HG03095 (cell line): Measurements from ENCODE around the gene CCDC93.
A peak's percentile ranks its signal among the peaks of the same experiment; 100 is the strongest.

Experiments used
- ATAC-seq: cut with Tn5 transposase; IDR thresholded peaks from one replicate; pipeline ENCODE4 v1.9.1; 2021; ENCODE audit warnings: moderate library complexity; ENCODE audit not compliant: unreplicated experiment

CCDC93 gene, protein sequence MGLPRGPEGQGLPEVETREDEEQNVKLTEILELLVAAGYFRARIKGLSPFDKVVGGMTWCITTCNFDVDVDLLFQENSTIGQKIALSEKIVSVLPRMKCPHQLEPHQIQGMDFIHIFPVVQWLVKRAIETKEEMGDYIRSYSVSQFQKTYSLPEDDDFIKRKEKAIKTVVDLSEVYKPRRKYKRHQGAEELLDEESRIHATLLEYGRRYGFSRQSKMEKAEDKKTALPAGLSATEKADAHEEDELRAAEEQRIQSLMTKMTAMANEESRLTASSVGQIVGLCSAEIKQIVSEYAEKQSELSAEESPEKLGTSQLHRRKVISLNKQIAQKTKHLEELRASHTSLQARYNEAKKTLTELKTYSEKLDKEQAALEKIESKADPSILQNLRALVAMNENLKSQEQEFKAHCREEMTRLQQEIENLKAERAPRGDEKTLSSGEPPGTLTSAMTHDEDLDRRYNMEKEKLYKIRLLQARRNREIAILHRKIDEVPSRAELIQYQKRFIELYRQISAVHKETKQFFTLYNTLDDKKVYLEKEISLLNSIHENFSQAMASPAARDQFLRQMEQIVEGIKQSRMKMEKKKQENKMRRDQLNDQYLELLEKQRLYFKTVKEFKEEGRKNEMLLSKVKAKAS

DNA sequence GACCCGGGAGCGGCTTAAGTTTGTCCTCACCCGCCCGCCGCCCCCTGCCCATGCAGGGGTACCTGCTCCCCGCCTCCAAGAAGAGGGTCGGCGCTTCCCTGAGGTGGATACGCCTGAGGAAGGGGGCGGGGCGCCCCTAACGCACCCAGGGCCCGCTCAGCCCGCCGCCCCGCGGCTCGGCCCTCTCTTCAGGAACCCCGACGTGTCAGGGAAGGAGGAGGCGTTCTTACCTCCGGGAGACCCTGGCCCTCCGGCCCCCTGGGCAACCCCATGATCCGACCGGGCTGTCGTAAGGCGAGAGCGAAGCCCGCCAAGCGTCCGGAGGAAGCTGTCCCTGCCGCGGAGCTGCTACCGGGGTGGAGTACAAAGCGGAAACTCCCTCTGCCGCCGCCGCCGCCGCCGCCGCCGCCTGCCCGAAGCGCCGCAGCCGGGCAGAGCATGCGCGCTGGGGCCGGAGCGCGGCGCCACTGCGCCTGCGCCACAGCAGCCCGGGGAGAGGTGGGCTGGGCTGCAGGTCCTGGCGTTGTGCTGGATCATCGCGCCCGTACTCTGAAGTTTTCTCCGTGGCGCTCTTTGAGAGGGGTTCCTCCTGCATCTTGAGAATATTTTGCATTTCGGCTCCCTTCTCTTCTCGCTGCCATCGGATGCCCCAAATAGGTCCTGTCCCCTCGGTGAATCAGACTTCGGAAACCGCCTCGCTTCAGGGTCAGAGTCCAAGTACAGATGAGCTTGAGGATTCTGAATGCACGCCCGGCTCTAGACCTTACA is at the start of gene CCDC93:
TSS of gene CCDC93 (minus strand) at position 347 of the 768 bp plus-strand sequence. CDS start at position 272, 75 bp downstream.
- ATAC-seq = peak; percentile 88

DNA sequence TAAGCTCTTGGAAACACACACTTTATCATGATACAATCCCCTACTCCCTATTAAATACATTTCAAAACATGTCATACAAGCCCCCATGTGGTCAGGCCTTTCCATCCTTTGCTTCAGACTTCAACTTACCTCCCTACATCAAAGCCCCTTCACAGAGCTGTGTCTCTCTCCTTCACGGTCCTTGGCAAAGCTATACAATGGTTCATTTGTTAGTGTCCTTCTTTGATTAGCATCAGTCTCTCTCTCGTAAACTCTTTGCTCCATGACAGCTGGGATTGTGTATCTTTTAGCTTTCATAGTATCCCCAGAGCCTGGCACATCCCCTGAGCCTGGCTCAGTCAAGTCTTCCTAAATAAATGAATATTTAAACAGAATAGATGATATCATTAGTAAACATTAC is 48.8 kb upstream of the CCDC93 start:
- no peak for ATAC-seq

DNA sequence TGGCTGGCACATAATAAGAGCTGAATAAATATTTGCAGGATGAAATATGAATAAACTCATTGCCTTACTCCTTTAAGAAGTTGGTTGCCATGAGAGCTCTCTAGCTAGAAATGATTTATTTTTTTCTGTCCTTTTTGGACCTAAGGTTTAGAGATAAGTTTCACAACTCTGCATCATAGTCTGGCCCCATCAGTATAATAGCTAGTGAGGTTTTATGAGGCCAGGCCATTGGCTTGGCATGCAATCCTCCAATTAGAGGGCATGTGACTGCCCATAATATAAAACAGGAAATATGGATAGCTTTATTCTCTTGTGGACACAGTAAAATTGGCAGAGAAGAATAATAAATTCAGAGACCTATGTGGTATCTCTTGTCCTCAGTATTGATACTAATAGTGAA is 48.2 kb upstream of the CCDC93 start:
- ATAC-seq = no peak

DNA sequence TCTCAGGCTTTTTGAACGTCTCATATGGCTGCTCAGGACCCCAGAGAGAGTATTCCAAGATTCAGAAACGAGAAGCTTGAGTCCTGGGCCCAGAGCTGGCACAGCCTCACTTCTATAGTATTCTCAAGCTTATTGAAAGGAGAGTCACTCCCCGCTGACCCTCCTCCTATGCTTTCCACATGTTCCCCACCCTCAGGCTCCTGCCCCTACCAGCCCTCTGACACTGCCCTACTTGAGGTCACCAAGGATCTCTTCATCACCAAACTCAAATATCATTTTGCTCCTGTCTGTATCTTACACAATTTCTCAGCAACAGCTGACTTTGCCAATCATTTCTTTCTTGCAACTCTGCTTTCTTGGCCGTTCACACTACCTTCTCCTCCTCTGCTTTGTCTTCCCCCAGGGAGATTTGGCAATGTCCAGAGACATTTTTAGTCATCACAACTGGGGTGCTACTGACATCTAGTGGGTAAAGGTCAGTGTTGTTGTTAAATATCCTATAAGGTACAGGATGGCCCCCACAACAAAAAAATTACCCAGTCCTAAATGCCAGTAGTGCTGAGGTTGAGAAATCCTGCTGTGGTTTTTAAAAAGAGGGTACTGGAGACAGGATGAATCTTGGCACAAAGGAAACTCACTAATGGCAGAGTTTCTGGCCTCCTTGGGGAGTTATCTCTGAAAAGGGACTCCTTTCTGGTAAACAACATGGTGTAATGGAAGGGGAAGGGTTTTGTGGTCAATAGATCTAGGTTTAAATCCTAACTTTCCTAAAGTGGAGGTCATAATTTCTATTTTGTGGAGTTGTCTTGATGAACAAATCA is 47.5 kb upstream of the CCDC93 start:
- peak; percentile 77 for ATAC-seq

DNA sequence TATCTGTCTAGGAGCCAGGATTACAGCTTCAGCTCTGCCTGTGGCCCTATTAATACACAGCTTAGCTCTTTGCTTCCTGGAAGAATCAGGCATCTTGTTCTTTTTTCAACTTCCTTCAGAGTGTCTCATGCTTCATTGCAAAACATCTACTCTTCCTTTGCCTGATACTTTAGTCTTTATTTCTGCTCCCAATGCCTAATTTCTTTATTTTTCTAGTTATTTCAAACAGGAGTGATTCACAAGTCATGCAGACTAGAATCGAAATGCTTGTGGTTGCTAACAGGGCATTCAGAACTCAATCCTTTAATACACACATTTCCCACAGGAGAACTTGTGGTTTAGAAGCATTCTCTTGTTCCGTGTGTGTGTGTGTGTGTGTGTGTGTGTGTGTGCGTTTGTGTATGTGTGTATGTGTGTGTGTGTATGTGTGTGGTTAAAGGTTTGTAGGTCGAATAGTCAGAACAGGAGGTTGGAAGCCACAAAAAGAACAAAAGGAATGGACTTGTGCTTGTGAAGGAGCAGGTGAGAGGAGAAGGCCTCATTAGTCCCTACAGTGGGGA is 46.1 kb upstream of the CCDC93 start:
- no peak for ATAC-seq

DNA sequence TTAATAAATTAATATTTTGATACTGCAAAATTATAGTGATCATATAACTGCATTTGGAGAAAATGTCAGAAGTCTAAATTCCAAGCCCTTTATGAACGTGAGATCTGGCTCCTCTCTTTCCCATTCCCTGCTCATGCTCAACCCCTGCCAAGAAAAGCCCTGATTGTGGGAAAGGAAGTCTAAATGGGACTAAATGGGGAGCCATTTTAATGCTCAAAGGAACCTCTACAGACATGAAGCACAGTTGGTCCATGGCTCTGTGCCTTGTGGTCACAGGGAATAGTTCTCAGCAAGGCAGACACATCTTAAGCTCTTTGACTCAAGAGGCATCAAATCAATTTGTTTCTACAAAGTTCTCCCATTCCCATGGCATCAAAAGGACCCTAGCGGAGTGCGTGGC is 45.1 kb upstream of the CCDC93 start:
- no peak for ATAC-seq

DNA sequence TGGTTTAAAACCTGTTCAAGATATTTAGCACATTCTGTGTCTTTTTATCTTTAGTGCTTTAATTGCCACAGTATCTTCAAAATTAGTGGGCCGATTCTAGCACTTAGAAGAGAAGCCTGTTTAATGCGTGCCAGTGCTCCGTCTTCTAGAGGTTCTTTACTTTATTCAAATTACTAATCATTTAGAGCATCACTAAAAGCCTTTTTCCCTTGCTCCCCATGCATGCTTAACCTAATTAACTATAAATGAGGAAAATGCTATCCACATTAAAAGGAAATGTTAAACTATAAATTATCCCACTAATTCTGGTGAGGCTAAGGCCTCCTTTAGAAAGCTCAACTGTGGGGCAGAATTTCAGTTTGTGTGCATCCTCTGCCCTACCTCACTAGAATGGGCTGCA is 42.9 kb upstream of the CCDC93 start:
- ATAC-seq = no peak

DNA sequence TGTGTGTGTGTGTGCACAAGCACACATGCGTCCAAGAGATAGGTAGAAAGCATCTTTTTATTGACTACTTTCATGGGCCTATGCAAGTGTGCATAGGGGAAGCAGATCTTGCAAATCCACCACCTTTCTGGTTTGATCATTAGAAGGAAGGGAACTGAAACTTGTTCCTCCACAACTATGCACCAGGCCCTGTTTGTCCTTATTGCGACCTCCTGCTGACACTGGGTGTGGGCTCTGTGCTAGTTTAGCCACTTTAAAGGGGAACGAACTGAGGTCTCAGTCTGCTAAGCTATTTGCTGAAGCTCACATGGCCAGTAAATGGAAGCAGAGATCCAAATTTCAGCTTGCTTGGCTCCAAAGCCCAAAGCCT is 42.3 kb upstream of the CCDC93 start:
- peak; percentile 86 for ATAC-seq

DNA sequence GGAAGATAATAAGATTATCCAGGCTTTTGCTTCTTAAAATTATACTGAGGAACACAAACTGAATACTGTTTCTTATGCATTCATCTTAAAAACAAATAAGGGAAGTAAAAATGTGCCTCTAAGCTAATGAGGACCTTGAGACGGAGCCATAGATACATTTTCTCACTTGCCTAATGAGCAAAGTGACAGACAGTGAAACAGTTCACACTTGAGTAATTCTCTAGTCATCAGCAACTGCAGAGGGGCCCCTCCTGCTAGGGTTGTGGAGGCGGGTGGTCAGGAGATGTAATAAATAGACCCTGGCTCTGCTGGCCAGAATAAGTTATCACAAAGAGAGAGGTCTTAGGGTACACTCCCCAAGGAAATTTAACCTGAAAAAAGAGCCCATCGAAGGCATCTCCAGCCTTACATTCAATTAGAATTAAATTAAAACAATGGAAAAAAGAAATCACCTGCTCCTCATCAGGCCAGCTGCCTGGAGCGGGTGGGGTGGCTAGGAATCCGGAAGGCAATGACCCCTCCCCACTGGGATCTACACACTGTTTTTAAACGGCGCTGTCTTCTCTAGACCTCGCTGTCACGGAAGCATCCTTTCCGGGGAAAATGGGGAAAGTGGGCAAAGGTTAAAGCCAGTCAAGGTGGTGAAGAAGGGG is 41.8 kb upstream of the CCDC93 start:
- peak; percentile 86 for ATAC-seq

DNA sequence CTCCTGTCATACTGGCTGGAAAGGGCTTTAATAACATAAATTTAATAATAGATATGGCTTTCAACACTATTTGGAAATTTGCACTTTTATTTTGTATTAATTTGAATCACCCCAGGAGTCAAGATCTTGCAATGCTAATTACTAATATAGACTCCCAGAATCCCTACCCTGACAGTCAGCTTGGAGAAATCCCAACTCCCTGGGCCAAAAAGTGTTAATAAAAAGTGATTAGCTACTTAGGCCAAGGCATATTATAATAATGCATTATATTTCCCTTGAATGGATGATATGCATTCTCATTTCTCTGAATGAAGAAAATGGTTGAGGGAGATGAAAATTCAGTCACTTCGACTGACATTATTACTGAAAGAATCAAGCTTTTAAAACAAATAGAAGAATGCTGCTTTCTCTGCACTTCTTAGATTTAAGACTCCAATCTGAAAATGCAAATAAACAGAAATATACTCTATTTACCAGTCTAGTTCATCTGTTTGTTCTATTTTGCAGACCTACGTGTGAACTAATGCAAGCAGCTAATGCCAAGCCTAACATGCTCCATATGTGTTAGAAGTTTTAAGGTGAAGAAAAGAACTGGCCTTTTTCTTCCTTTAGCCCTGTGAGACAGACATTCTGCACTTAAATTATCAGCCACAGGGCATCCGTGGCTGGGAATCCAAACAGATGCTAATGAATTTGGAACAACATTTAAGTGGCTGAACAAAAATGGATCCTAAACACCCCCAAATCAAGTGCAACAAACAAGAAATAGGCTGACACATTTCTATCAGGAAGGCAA is 40.5 kb upstream of the CCDC93 start:
- no peak for ATAC-seq

DNA sequence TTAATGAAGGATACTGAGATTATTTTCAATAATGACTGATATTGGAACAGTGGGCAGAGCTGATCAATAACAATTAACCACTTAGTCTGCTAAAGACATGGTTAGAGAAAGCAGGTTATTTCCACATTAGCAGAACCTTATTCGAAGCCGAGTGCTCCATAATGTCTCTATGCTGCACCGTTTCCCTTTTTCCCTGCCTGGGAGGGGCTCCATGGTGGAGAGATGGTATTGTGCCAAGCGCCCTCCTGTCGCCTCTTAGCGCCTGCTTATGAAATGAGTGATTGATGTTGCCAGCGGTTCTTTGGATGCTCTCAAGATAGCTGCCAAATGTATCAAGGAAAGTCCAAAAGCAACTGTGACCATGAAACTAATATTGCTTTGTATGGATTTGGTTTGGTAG is 39.8 kb upstream of the CCDC93 start:
- no peak for ATAC-seq

DNA sequence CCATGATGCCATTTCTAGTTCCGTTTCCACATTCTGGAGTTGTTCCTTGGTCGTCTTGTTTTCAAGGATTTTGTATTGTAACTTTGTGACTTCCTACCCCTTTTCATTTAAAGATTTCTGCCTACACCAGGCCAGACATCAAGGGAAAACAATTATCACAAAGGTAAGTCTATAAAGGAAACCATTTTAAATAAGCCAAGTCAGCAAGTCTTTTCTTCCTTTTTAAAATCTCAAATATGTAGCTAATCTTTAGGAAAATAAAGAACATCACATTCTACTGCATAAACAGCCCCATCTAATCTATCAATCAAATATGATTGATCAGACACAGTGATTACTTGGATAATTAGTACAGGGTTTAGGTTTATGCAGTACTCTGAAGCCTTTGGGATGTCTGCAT is 38.6 kb upstream of the CCDC93 start:
- no peak for ATAC-seq

DNA sequence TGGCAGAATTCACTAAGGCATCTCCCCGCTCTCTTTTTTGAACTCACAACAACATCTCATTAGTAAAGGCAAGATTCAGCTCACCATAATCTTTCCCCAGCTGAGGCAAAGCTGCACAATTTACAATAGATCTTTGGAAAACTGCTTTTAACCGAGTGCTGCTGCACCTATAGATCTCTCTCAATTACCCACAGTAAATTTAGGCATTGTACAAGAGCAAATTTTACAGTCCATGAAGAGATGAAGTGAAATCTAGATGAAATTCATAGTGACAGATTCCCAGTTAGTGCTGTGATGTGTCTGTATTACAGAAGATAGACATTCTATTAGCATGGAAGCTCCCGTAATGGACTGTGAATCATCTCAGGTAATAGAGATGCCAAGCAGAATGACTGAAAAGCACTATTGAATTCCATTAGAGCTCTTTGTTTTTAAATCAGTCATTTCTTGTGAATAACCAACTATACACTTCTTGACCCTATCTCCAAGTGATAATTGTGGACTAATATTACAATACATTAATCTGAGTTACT is 38.0 kb upstream of the CCDC93 start:
- no peak for ATAC-seq

DNA sequence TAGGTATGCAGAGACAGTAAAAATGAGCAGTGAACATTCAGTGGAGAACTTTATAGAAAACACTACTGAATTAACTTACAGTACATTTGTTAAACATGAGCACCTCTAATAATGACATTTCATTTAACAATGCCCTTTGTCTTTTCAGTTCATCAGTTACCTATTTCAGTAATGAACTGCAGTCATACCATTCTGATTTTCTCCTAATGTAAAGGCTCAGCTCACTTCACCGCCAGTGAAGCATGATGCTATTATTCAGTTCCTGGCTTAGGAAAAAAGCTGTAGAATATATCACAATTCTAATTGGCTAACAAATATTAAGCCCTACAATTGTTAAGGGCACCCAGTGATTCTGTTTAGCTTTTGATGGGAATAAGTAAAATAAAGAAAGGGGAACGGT is 37.1 kb upstream of the CCDC93 start:
- no peak for ATAC-seq

DNA sequence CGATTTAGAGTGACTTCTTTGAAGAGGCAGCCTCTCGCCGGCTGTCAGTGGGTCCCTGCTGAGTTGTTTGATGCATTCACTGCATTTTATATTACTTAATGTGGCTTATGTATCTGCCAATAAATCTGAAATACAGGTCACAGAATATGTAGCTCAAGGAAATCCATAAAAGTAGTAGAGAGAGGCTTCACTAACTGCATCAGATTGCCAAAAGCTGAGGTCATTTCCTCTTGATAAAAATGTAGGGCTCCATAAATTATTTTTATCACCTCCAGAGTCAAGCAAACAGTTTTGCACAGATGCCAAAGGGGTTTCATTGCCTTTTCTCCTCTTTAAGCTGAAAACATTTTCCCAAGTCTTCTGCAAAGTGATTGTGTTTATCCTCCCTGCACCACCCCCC is 36.5 kb upstream of the CCDC93 start:
- ATAC-seq = no peak

DNA sequence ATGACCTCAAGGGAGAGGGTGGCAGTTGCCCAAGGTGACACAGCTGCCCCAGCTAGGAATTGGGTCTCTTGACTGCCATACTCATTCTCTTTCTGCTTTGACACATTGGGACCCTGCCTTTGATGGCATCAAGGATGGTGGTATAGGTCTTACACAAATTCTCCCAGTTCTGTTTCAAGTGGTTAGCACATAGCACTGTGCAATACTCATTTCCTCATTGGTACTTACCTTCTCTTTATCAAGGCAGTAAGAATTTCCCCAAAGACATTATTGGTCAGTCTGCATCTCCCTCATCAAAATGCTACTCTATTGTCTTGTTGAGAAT is 35.9 kb upstream of the CCDC93 start:
- peak; percentile 60 for ATAC-seq

DNA sequence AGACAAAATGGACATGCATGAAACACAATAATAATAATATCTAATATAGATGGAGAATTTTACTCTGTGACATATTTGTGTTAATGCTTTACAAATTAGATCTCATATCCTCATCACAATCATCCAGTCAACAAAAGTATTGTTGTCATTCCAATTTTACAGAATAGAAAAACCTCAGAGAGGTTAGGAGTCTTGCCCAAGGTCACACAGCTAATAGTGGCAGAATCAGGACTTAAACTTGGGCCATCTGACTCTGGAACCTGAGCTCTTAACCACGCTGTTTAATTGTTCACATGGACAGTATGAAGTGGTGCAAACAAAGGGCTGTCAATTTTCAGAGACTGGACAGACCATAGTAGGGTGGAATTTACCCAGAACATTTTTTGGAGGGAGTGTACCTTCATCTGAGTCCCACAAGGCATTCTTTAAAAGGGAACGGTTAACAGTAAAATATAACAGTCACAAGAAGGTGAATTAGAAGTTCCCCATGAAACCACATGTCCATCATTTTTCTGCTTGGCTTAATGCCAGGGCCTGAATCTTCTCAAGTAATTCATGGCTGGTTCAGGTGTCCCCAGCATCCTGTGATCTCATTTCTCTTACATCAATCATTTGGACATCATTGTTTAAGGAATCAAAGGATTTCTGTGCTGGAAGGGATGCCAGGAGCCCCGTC is 35.4 kb upstream of the CCDC93 start:
- peak; percentile 30 for ATAC-seq

DNA sequence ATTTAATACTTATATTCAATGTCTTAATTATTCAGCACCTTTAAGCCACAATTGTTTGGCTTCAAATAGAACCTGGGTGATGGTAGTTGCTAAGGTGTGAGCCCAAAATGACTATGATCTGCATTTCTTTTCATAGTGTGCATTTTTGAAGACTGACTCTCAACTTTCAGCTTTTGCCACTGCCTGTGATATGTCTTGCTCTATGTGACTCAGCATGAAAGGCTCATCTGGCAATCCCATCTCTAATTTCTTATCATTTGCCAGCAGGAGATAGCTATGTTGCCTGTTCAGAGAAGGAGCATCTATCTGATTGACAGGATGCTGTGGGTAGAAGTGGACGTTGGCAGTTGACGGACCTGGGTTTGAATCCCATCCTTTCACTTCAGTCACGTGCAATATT is 34.5 kb upstream of the CCDC93 start:
- ATAC-seq = no peak

DNA sequence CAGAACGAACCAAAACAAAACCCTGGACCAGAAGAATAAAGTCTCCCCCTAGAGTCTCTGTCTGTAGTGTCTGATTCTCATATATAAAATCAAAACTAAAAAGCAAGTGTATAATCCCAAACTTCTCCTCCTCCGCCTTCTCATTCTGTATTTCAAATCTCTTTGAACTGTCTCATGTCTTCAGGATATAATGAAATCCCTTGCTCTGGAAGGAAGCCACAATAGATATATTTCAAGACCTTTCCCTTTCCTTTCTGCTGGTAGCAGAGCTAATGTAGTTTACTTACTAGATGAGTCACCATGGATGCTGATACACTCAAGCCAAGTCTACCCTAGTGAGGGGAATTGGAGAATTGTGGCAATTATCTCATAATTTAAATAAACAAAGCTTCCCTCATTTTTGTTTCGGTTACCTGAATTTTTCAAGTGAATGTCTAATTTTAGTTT is 33.5 kb upstream of the CCDC93 start:
- no peak for ATAC-seq
